Hematopoietic multipotent progenitor cell treated with erythropoietin and hydrocortisone succinate and interleukin-3 and kit ligand, for 6 days (in vitro differentiated cells): ENCODE results near the gene MAD1L1.
A peak's percentile ranks its signal among the peaks of the same experiment; 100 is the strongest.

Experiments used
- DNase-seq: peaks from one replicate; pipeline ENCODE4 v3.0.0-alpha.2; 2015

MAD1L1 gene

DNA sequence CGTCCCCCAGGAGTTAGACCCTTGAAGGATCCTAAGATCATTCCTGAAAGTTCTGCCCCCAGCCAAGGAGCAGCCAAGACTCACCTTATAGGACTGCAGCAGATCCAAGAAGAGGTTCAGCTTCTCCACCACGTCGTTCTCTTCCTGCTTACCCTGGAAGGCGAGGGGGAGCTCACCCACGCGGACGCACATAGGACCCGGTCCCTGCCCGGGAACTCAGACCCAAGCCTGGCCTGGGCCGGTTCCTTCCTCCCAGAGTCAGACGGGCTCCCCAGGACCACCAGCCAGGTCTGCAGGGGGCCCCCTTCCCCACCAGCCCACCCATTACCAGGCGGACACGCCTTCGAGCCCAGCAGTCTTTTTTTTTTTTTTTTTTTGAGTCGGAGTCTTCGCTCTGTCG lies 24.9 kb upstream of the MAD1L1 start:
- DNase-seq: no peak

DNA sequence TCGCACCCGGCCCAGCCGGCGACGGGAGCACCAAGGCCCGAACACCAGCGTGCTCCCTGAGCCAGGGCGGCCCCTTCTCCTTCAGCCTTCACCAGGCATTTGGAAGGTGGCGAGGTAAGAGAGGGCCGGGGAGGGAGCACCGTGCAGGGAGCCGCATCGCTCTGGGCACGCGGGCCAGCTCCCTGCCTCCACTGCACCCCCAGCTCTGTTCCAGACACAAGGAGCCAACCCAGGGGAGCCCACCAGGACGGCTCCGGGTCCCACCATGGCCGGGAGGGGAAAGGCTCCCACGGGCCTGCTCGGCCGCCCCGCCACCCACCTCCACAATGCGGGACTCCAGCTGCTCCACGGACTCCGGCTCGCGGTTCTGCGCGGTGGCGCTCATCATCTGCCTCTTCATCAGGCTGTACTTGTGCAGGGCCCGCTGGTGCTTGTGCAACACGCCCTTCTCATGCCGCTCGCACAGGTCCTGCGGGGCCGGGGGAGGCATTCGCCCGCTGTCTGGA lies 24.4 kb upstream of the MAD1L1 start:
- no peak for DNase-seq

DNA sequence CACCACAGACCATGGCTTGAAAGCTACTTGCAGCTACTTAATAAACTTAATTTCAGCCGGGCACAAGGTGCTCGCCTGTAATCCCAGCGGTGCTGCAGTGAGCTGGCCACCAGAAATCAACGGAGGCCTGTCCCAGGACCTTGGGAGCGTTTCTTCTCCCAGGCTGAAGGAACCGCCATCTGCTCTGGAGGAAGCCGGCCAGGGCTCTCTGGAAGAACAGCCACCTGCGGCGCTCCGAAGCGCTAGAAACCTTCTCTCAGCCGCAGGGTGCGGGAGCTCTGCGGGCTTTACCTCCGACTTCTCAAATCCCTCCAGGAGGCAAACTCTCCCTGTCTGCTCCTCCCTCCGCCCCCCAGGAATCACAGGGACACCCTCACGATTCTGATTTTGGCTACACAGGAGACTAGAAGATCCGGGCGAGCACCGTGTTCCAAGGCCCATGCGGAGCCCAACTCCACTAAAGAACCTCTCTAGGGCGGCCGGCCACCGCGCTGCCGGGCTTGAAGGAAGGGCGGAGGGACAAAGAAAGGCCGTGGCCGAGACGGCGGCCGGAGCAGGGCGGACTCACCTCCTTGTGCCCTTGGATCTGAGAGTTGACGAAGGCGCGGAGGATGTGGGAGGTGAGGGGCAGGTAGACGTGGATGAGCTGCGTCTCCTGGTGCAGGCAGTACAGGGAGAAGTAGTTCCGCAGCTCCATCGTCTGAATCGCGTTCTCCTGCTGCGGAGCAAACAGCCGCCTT lies 23.7 kb upstream of the MAD1L1 start:
- no peak for DNase-seq

DNA sequence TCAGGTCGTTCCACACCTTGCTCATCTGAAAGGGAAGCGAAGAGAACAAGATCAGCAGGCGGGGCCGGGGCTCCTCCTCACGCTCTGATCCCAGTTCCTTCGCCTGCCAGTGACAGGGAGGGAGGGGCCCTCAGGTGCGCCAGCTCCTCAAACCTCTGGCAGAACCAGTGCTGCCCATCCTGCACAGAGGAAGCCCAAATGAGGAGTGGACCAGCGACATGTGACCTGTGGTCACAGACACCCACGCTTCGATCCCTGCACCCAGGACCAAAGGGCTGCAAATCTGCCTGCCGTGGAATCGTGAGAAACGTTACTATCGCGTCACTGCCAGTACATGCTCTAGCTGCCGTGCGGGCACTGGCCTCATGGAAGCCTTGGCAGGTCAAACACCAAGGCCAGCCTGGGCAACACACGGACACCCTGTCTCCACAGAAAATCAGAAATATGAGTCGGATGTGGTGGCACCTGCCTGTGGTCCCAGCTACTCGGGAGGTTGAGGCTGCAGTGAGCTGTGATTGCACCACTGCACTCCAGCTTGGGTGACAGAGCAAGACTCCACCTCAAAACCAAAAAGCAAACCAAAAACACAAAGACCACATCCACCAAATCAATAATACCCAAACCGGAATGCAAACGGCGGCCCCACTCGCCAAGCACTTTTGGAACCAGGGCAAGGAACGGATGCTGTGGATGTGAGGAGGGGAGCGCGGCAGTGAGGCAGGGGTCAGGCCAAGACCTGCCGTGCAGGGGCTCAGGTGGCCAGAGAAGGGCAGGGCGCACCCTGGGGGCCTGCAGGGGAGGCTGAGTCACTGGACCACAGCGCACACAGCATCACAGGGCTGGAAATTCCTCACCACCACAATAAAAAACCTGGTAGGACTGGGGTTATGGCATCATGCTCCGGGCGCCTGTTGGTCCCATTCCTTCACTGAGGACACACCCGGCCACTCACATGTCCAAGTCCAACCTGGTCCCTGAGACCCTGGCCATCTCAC lies 22.7 kb upstream of the MAD1L1 start:
- no peak for DNase-seq

DNA sequence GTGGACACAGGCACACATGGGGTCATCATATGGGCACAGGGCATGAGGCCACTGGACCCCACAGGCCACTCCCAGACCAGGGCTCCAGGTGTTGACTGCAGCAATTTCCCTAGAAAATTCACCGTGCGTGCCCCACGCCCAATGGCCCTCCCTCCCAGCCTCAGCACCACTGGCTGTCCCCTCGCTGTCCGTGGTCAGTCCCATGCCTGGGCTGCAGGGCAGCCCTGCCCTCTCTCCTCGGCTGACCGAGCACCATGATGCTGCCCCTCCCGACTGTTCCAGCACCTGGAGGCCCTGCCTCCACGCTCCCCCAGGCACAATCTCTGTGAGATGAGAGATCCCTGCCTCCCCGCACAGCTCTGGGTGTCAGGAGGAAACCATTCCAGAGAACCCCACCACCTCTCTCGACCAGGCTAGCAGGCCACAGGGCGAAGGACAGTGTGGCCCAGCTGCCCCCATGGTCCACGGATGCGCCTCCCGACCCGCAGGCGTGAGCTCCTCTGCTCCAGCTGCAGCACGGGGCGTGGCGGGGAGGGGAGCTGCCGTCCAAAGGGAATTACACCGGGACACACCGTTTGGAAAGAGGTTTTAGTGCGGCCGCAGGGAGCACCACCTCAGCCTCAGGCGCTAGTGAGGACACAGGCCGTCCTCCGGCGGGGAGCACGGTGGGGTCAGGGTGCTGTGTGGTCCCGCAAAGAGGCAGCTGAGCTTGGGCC lies 21.8 kb upstream of the MAD1L1 start:
- no peak for DNase-seq

DNA sequence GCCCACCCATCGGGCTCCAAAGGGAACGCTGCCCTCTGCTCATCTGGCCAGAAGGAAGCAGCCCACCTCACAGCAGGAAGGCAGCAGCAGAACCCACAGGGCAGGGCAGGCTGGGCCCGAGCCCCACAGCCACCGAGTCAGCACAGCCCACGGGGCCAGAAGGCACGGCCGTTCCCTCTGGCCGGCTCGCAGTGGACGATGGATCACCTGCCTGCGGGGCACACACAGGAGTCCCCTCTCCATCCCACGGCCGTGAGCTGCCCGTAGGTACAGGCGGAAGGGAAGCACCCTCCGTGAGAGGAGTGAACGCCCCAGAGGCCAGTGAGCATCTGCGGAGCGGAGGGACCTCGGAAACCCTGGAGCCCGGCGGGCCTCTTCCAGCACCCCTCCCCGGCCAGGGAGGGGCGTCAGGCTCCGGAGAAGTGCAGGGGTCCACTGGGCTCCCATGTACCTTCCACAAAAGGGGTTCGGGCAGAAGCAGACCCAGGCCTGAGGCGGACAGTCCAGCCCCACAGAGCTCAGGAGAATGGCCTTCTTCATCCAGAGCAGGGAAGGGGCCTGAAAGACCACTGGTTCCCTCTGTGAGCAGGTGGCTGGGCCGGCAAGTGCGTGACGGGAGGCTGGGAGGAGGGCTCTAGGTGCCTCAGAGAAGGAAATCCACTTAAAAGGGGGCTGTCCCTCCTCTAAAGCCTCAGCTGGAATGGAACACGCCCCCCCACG lies 20.9 kb upstream of the MAD1L1 start:
- DNase-seq: no peak

DNA sequence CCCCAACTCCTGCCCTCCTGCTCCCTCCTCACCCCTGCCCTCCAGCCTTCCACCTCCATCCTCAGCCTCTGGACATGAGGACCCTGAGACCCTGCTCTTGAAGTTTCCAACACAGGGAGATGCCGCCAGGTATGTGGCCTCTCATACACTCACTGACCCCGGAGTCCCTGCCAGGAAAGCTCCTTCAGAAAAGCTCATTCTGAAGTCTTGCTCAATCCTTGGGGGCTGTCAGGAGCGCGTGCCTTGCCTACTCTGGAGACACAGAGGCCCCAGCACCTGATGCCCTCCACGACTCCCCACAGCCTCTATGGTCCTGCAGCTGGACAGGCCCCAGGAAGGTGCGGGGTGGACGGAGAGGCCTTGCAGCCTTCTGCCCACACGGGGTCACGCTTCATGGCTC lies 20.3 kb upstream of the MAD1L1 start:
- DNase-seq: no peak

DNA sequence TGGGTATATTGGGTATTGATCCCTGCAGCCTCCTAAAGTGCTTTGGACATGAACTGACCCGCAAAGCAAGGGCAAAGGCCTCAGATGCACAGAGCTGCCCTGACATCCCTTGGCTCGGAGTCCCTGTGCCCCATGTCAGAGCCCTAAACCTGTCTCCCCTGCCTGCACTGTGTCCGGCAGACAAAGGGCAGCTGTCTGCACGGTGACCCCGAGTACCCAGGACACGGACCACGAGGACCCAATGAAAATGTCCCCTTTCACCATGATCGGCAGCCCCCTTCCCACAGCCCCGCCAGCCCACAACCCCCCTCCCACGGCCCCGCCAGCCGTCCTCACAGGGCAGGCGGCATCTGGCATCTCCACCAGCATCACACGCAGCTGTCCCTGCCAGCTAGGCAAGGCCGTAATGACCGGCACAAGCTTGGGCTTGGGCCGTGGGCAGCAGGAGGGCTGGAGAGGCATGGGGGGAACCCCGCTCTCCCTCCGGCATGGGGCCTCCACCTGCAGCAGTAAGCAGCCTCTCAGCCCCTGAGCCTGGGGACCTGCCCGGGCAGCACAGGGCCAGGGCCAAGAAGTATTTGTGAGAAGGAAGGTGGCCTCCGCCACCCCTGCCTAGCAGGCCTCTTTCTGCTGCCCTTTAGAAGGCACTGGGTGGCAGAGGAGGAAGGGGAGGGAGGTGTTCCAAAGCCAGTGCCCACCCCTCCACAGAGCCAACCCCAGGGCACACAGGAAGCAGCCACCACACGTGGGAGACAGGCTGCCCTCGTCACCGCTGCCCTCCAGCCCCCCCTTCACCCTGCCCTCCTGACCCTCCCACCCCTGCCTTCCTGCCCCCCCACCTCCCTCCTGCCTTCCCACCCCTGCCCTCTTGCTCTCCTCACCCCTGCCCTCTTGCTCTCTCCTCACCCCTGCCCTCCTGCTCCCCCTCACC lies 19.4 kb upstream of the MAD1L1 start:
- peak; percentile 42 for DNase-seq

DNA sequence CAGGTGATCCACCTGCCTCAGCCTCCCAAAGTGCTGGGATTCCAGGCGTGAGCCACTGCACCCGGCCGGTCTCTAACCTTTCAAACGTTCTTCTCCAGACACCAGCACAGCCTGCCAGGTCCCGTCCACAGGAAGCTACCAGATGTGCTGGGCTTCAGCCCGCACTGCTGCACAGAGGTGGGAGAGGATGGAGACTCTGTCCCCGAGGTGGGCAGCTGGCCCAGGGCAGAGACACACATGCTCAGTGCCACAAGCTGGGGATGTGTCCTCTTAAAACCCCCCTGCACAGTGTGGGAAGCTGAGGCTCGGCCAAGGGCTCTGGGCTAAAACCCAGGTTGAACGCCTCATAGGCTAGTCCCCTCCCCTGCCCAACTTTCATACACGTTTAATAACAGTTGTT lies 18.6 kb upstream of the MAD1L1 start:
- no peak for DNase-seq

DNA sequence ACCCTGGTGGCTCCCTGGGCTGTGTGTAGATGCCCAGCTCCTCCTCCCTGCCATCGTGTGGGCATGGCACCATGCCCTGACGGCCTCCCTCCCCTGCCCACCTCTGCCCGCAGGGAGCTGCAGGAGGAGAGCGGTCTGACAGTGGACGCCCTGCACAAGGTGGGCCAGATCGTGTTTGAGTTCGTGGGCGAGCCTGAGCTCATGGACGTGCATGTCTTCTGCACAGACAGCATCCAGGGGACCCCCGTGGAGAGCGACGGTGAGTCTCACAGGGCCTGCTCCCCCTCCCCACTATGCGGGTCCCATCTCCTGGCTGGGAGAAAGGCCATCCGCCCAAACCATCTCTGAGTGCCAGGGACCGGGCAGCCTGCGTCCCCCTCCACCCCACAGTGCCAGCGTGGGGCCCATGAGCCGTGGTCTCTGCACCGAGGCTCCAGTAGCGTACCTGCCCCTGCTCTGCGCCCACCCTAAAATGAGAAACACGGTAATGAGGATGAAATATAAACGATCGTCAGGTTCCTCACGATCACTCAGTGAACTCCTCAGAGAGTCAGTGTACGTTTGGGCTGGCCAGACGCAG lies 17.1 kb upstream of the MAD1L1 start:
- no peak for DNase-seq

DNA sequence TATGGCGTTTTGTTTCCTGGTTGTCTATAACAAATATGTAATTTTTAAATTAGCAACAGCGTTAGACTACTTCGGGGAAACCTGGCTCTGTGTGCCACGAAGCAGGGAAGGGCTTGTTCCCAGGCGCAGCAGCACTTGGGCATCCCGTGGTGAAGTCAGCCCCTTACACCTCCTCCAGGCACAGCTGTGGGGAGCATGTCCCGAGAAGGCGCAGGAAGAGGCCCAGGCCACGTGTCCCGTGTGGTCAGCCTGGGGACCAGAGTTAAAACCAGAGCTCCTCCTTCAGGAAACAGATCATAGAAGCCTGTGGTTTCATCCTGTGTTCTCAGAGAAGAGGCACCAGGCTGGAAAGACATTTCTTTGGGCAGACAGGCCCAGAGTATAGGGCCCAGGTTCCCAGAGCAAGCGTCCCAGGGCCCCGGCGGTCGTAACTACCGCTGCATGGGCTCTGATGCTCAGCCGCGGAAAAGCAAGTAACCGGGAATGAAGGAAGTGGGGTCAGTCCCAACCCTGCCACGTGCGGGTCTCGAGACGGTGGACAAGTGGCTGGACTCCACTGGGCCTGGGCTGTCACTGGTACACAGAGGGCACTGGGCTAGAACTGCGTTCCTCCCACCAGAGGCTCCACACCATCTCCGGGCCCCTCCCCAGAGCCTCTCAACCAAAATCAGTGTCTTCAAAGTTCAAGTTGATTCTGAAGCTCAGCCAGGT lies 16.4 kb upstream of the MAD1L1 start:
- peak; percentile 75 for DNase-seq

DNA sequence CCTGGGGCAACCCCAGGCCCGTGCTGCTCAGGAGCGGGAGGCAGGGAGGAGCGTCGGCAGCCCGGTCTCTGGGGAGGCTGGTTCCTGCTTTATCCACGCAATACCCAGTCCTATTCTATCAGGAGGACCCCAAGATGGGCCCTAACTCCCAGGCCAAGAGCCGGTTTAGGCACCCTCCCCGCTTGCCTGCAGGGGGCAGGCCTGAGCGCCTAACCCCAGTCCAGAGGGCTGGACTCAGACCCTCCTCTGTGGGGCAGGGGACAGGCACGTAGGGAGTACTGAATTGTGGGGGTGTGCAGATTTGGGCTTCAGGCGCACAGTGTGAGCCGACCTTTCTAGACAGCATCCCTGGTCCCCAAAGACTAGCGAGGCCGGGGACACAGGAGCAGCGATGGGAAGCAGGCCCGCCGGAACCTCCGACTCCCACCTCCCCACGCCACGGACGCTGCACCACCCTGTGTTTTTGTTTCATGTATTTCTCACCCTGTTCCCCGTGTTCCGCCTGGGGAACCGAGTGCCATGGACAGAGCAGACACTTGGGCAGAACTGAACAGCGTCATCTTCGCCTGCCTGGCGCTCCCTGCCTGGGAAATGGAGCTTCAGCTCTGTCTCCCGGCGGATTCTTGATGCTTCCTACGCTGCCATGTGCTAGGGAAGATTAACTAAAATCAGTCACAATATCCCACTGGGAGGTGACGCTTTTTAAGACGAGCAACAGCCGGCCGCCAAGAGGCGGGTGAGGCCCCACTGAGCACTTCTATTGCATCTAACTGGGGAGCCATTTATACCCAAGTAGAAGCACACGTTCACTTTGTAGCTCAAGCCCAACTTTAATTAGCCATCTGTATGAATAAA lies 14.6 kb upstream of the MAD1L1 start:
- peak; percentile 50 for DNase-seq

DNA sequence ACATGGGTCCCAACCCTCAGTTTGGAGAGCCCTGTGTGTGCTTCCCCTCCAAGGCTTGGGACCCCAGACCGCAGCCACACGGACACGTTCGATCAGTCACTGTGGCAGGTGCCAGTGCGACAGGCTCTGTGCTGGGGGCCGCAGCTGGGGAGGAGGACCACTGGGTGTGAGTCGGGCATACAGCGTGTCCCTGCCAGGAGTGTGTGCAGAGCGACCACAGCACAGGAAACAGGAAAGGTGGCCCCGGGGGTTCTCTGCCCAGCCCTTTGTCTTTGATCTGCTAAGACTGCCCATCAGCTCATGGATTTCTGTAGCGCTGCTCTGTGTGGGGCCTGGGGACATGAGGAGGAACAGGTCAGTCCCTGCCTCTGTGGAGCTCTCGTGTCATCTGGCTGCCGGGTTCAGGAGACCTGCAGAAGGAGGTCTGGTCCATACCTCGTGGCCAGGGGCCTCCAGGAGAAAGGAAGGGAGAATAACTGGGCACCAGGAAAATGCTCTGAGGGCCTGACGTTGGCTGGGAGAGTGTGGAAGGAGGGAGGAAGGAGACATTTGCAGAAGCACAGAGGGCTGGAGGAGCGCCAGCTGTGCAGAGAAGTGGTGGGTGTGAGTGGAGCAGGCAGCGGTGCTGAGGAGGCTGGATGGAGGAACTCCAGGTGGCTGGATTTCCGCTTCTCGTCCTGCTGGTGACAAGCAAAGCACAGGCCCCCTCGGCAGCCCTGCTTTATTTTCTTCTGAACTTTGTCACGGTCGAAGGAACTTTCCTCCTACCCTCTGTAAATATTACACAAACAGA lies 13.3 kb upstream of the MAD1L1 start:
- peak; percentile 46 for DNase-seq

DNA sequence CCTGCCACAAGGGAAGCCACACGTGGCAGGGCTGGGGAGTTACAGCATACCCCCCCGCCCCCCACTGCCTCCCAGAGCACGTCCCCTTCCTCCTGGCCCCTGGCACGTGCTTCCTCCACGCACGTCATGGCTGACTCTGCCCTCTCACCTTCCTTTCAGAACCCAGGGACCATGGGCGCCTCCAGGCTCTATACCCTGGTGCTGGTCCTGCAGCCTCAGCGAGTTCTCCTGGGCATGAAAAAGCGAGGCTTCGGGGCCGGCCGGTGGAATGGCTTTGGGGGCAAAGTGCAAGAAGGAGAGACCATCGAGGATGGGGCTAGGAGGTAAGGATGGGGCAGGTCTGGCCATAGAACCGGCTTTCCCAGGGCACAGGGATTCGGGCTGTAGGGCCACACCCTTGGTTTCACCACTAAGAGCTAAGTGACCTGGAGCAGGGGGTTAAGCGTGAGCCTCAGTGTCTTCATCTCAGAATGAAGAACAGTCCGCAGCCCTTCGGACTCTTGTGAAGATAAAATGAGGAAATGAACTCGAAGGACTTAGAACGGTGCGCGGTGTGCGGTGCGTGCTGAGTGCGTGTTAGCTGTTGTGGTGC lies 11.8 kb upstream of the MAD1L1 start:
- no peak for DNase-seq

DNA sequence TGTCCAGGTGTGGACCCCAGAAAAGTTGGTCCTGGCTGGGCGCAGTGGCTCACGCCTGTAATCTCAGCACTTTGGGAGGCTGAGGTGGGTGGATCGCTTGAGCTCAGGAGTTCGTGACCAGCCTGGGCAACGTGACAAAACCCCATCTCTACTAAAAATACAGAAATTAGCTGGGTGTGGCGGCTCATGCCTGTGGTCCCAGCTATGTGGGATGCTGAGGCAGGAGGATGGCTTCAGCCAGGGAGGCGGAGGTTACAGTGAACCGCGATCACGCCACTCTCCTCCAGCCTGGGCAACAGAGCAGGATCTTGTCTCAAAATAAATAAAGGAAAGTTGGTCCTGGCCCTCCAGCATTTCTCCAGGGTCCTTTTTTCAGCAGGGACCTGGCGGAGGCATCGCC lies 10.7 kb upstream of the MAD1L1 start:
- peak; percentile 45 for DNase-seq

DNA sequence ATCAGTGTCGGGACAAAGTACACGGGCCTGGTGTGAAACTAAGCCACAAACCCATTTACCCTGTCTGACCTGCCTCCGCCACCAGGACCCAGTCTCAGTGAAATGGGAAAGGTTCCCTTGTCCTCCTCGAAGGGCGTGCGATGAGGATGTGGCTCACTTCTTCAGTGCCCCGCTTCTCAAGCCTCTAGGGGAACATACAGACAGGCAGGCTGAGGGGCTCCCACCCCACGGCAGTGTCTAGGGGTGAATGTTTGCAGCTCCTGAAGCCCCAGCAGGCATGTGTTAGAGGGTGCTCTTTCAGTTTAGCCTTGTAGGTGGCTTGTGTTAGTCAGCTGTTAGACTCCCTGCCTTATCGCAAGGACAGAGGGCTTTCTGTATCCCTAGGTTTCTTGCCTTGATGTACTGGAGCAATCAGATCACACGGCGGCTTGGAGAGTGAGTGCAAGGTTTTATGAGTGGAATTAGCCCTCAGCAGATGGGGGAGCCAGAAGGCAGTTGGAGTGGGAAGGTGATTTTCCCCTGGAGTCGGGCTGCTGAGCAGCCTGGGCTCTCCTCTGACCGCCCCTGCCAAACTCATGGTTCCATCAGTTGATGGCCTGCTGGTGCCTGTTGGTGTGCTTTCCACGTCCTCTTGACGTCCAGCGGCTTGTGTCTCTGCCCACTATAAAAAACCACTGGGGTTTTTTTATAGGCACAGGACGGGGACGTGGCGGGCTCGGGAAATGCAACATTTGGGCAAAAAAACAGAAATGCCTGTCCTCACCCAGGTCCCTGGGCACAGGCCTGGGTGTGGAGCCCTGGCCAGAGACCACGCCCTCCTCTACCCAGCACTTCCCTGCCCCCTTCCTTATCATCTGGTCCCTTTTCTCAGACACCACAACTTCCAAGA lies 10.0 kb upstream of the MAD1L1 start:
- peak; percentile 67 for DNase-seq
